Stimulated activated CD8-positive, alpha-beta memory T cell treated with anti-CD3 and anti-CD28 coated beads, Interleukin-4, amount 100 ng/mL, for 24 hours (primary cell): ENCODE results near the gene SMCO4.
"Not testable (repeated sequence)": the region's sequence is repeated elsewhere in the genome, so short reads cannot be mapped to it uniquely, and the experiment has no call there.

Experiments used
- DNase-seq: peaks from one replicate; pipeline ENCODE4 v3.0.0-alpha.2; 2020; ENCODE audit warnings: low read depth

SMCO4 gene

DNA sequence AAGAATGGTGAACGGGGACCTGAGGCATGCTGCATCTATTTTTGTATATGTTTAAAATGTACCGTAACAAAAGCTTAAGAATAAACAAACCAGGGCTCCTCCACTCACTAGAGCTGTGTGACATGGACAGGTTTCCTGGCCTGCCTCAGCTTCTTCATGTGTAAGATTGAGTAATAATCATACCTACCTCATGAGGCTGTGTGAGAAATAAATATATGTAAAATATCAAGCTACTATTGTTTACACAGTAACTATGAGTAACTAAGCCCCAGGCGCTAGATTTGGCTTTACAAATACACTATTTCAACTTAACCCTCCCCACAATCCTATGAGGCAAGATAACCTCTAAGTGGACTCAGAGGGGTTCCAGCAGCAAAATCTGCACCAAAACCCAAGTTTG, 66.4 kb downstream of the SMCO4 start:
- no peak for DNase-seq

GRCh38 chr11:93474123-93474522, 69.1 kb downstream of the SMCO4 start:
- no peak for DNase-seq

- DNase-seq = no peak
Measured at GRCh38 chr11:93468290-93468689, 74.9 kb downstream of the SMCO4 start.

DNA sequence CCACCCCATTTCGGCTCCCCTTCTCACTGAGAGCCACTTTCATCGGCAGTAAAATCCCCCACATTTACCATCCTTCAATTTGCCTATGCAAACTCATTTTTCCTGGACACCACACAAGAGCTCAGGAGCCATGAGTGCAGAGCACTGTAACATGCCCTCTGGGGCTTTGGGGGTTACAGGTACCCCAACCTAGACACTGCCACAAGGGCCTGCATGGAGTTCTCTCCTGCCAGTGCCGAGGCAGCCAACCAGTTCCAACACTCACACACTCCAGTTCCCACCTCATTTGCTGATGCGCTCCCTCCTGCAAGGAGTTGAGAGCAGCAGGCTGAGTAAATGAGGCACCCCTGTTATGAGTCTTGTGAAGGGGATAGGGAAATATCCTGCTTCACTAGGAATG, 76.1 kb downstream of the SMCO4 start:
- no peak for DNase-seq

- DNase-seq = no peak
Measured at GRCh38 chr11:93464927-93465540, 78.2 kb downstream of the SMCO4 start.

GRCh38 chr11:93463666-93464065, 79.5 kb downstream of the SMCO4 start:
- DNase-seq = not testable (repeated sequence)

GRCh38 chr11:93458286-93458685, 84.9 kb downstream of the SMCO4 start:
- DNase-seq = no peak

DNA sequence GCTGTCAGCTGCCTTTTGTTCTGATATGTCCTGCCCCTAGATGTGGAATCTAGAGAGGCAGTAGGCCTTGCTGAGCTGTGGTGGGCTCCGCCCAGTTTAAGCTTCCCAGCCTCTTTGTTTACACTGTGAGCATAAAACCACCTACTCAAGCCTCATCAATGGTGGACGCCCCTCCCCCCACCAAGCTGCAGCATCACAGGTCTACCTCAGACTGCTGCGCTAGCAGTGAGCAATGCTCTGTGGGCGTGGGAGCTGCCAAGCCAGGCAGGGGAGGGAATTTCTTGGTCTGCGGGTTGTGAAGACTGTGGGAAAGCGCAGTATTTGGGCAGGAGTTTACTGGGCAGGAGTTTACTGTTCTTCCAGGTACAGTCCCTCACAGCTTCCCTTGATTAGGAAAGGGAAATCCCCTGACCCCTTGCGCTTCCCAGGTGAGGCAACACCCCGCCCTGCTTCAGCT, 98.5 kb downstream of the SMCO4 start:
- DNase-seq = peak; percentile 13

DNA sequence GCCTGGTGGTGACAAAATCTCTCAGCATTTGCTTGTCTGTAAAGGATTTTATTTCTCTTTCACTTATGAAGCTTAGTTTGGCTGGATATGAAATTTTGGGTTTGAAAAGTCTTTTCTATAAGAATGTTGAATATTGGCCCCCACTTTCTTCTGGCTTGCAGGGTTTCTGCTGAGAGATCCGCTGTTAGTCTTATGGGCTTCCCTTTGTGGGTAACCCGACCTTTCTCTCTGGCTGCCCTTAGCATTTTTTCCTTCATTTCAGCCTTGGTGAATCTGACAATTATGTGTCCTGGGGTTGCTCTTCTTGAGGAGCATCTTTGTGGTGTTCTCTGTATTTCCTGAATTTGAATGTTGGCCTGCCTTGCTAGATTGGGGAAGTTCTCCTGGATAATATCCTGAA, 100.0 kb downstream of the SMCO4 start:
- not testable (repeated sequence) for DNase-seq

- DNase-seq = no peak
Measured at GRCh38 chr11:93432247-93432646, 110.9 kb downstream of the SMCO4 start.
